OCI-LY3 (cell line): ENCODE measurements around the gene ACBD3.

Experiments used
- CTCF ChIP-seq: fragments of 200-600, 300-600 bp; sonication (generic); IDR thresholded peaks from 2 replicates; pipeline ENCODE4 v1.5.1; 2014; ENCODE audit warnings: antibody characterized with exemption, low read length, low read depth
- EZH2phosphoT487 ChIP-seq: fragments of 200-600 bp; shearing (Covaris generic); IDR thresholded peaks from 2 replicates; pipeline ENCODE4 v1.6.1; 2018; ENCODE audit warnings: antibody characterized with exemption, mixed run types, low read depth

GRCh38 chr1:226201029-226201593, 14.6 kb upstream of the ACBD3 start:
- TF ChIP-seq CTCF, result peak; percentile 78
- no peak for TF ChIP-seq EZH2phosphoT487
